ENCODE results near the gene CLEC4F. TPM values are rescaled to one million over a fixed set of nuclear protein-coding genes. Genes with fewer than 3 reads are reported as not detected.

Gene CLEC4F
- 0.13 TPM in 2 replicates for total RNA-seq

GRCh38 chr2:70820499-70820898, at the start of gene CLEC4F:
Gene CLEC4F, minus strand, starts transcription at chr2:70820599. Its CDS starts 76 bp downstream, at chr2:70820523.
- no peak for DNase-seq (ENCODE audit: low read depth in 2 of 2)

- DNase-seq (ENCODE audit: low read depth in 2 of 2): no peak
These were observed 48.6 kb upstream of the CLEC4F start for GRCh38 chr2:70868970-70869369.

GRCh38 chr2:70861777-70862625, 41.6 kb upstream of the CLEC4F start:
- peak; percentile 33 to 75 for DNase-seq (ENCODE audit: low read depth in 2 of 2)

GRCh38 chr2:70855667-70856066, 35.3 kb upstream of the CLEC4F start:
- DNase-seq (ENCODE audit: low read depth in 2 of 2): no peak

- no peak for DNase-seq (ENCODE audit: low read depth in 2 of 2)
These were observed 34.0 kb upstream of the CLEC4F start for GRCh38 chr2:70854411-70854810.

- no peak for DNase-seq (ENCODE audit: low read depth in 2 of 2)
These were observed 32.4 kb upstream of the CLEC4F start for GRCh38 chr2:70852824-70853223.

GRCh38 chr2:70851704-70852103, 31.3 kb upstream of the CLEC4F start:
- no peak for DNase-seq (ENCODE audit: low read depth in 2 of 2)

- DNase-seq (ENCODE audit: low read depth in 2 of 2): no peak
These were observed 30.5 kb upstream of the CLEC4F start for GRCh38 chr2:70850925-70851324.

GRCh38 chr2:70842401-70842800, 22.0 kb upstream of the CLEC4F start:
- no peak for DNase-seq (ENCODE audit: low read depth in 2 of 2)

GRCh38 chr2:70837980-70838925, 17.9 kb upstream of the CLEC4F start:
- DNase-seq (ENCODE audit: low read depth in 2 of 2): peak in 1 of 2 donors; percentile 28

GRCh38 chr2:70835643-70836042, 15.2 kb upstream of the CLEC4F start, which contains the start of gene CD207:
Gene CD207, minus strand, starts transcription at chr2:70835816. Its CDS starts 40 bp downstream, at chr2:70835776.
- no peak for DNase-seq (ENCODE audit: low read depth in 2 of 2)

- DNase-seq (ENCODE audit: low read depth in 2 of 2): no peak
These were observed 14.5 kb upstream of the CLEC4F start for GRCh38 chr2:70834881-70835280.

- DNase-seq (ENCODE audit: low read depth in 2 of 2): no peak
These were observed 13.7 kb upstream of the CLEC4F start for GRCh38 chr2:70834106-70834505.

- no peak for DNase-seq (ENCODE audit: low read depth in 2 of 2)
These were observed 12.8 kb upstream of the CLEC4F start for GRCh38 chr2:70833246-70833645.

GRCh38 chr2:70832386-70832785, 12.0 kb upstream of the CLEC4F start:
- no peak for DNase-seq (ENCODE audit: low read depth in 2 of 2)

- peak; percentile 68 to 78 for DNase-seq (ENCODE audit: low read depth in 2 of 2)
These were observed 11.5 kb upstream of the CLEC4F start for GRCh38 chr2:70831861-70832260.

- DNase-seq (ENCODE audit: low read depth in 2 of 2): peak in 1 of 2 donors; percentile 16
These were observed 10.0 kb upstream of the CLEC4F start for GRCh38 chr2:70830366-70830765.

- peak; percentile 39 to 78 for DNase-seq (ENCODE audit: low read depth in 2 of 2)
These were observed 9.5 kb upstream of the CLEC4F start for GRCh38 chr2:70829916-70830315.

- peak; percentile 56 to 92 for DNase-seq (ENCODE audit: low read depth in 2 of 2)
These were observed 8.8 kb upstream of the CLEC4F start for GRCh38 chr2:70828914-70829824.

GRCh38 chr2:70828115-70828514, 7.7 kb upstream of the CLEC4F start:
- DNase-seq (ENCODE audit: low read depth in 2 of 2): peak in 1 of 2 donors; percentile 46

- no peak for DNase-seq (ENCODE audit: low read depth in 2 of 2)
These were observed 7.0 kb upstream of the CLEC4F start for GRCh38 chr2:70827388-70827787.
